Measurements from ENCODE around the gene VWCE. TPM values are rescaled to one million over a fixed set of nuclear protein-coding genes. Genes with fewer than 3 reads are reported as not detected.

The VWCE gene
- total RNA-seq, 4 donors from 2014 or later = 0.32 to 1.4 (median 0.58) TPM

DNA sequence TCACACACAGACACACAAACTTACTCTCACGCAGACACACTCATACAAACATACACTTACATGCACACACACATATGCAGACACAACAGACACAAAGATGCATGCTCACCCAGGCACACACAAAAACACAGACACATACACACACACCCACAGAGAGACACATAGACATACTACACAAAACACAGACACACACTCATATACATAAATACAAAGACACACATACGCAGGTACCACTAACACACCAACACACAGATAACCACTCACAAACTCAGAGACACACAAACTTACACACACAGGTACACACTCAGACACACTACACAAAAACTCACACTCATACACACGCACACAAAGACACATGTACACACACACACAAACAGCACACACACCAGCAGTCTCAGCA lies 22.4 kb downstream of the VWCE start:
- no peak overlapping the region for H3K4me3 ChIP-seq
- no peaks in the 10 kb centered on the region for H3K9me3 ChIP-seq
- peaks cover 0 to 4% (median 0%) of the 10 kb centered on the region in 4 donors for H3K27me3 ChIP-seq
- H3K36me3 ChIP-seq = no peaks in the 10 kb centered on the region
- TF ChIP-seq EP300 (IDR thresholded peaks at IDR 0.05) = no peak
- TF ChIP-seq POLR2A (IDR thresholded peaks at IDR 0.05; ENCODE audit: low read depth) = no peak
- no peak for TF ChIP-seq POLR2AphosphoS5 (IDR thresholded peaks at IDR 0.05)
- no peak for TF ChIP-seq CTCF (IDR thresholded peaks at IDR 0.05)
- intact Hi-C loops (cut with DNase I) = no loop called here
- H3K4me1 ChIP-seq = no peaks in the 10 kb centered on the region
- 91% methylated on average over 3 of the region's 3 CpGs for WGBS
- no peak overlapping the region for H3K27ac ChIP-seq (replicated peaks in 1 of 4)
- no peak for DNase-seq (ENCODE audit: extremely low spot score)

DNA sequence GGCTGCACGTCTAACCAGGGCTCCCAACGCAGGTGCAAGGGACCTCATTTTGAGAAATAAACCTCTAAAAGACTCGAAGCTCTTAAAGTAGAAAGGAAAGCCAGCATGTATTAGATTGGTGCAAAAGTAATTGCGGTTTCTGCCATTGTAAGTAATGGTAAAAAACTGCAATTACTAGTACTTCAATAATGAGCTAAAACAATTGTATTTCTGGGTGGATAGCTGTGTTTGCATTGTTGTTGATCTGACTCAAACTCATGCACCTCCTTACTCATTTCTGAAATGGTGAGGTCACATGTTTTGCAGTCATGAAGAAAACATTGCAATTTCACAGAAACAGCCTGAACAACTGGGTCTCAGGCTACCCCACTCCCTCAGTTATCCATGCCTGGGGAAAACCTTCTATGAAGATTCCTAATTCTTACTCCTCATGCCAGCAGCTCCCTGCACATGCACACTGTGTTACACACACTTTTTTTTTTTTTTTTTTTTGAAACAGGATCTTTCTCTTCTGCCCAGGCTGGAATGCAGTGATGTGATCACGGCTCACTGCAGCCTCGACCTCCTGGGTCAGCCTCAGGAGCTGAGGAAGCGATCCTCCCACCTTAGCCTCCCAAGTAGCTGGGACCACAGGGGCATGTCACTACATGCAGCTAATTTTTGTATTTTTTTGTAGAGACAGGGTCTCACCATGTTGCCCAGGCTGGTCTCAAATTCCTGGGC lies 24.6 kb downstream of the VWCE start:
- 87% methylated on average over 7 of the region's 7 CpGs for WGBS
- TF ChIP-seq POLR2AphosphoS5 (IDR thresholded peaks at IDR 0.05) (no peak), EP300 (IDR thresholded peaks at IDR 0.05) (no peak), POLR2A (IDR thresholded peaks at IDR 0.05; ENCODE audit: low read depth) (no peak), CTCF (IDR thresholded peaks at IDR 0.05) (no peak)
- DNase-seq (ENCODE audit: extremely low spot score) = no peak

GRCh38 chr11:61268588-61269250 lies 26.4 kb downstream of the VWCE start:
- peaks cover 0 to 4% (median 0%) of the 10 kb centered on the region in 4 donors for H3K27me3 ChIP-seq
- 92% methylated on average over 5 of the region's 15 CpGs for WGBS
- no peak overlapping the region for H3K27ac ChIP-seq (replicated peaks in 1 of 4)
- TF ChIP-seq POLR2AphosphoS5 (IDR thresholded peaks at IDR 0.05) (no peak), POLR2A (IDR thresholded peaks at IDR 0.05; ENCODE audit: low read depth) (no peak), EP300 (IDR thresholded peaks at IDR 0.05) (no peak), CTCF (IDR thresholded peaks at IDR 0.05) (no peak)
- no peaks in the 10 kb centered on the region for H3K36me3 ChIP-seq
- H3K4me1 ChIP-seq = no peaks in the 10 kb centered on the region
- DNase-seq (ENCODE audit: extremely low spot score) = no peak
- no peak overlapping the region for H3K4me3 ChIP-seq
- no peaks in the 10 kb centered on the region for H3K9me3 ChIP-seq
- intact Hi-C loops (cut with DNase I) = no loop called here

More for the DNA sequence above, 24.6 kb downstream of the VWCE start:
- Histone ChIP-seq H3K4me1 (no peaks in the 10 kb centered on the region), H3K27me3 (peaks cover 0 to 4% (median 0%) of the 10 kb centered on the region in 4 donors), H3K4me3 (no peak overlapping the region), H3K36me3 (no peaks in the 10 kb centered on the region), H3K27ac (replicated peaks in 1 of 4) (no peak overlapping the region), H3K9me3 (no peaks in the 10 kb centered on the region)
- intact Hi-C loops (cut with DNase I) = no loop called here

GRCh38 chr11:61267437-61267841 lies 27.7 kb downstream of the VWCE start:
- Histone ChIP-seq H3K9me3 (no peaks in the 10 kb centered on the region), H3K4me1 (no peaks in the 10 kb centered on the region), H3K36me3 (no peaks in the 10 kb centered on the region), H3K27ac (replicated peaks in 1 of 4) (no peak overlapping the region), H3K27me3 (no peaks in the 10 kb centered on the region), H3K4me3 (no peak overlapping the region)
- intact Hi-C loops (cut with DNase I) = no loop called here
- no peak for DNase-seq (ENCODE audit: extremely low spot score)
- TF ChIP-seq POLR2A (IDR thresholded peaks at IDR 0.05; ENCODE audit: low read depth) (no peak), EP300 (IDR thresholded peaks at IDR 0.05) (no peak), POLR2AphosphoS5 (IDR thresholded peaks at IDR 0.05) (no peak), CTCF (IDR thresholded peaks at IDR 0.05) (no peak)
- 81% methylated on average over 4 of the region's 6 CpGs for WGBS

All from esophagus muscularis mucosa (tissue), 4 donors.